HCEC 1CT (cell line): ENCODE data around the gene SH3YL1.
A peak's percentile ranks its signal among the peaks of the same experiment; 100 is the strongest.

Source experiments
- DNase-seq: peaks from one replicate; pipeline ENCODE4 v3.0.0-alpha.2; 2017

SH3YL1 gene

DNA sequence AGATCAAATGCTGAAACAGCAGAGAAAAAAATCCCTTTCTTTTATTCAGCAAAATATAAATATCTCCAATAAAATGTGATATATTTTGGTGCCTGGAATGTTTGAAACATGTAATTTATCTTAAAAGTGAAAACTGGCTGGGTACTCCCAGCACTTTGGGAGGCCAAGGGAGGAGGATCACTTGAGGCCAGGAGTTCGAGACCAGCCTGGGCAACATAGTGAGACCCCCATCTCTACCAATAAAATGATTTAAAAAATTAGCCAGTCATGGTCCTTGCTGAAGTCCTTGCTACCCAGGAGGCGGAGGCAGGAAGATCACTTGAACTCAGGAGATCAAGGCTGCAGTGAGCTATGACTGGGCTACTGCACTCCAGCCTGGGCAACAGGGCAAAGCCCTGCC, 8.6 kb downstream of the SH3YL1 start:
- DNase-seq, result no peak

DNA sequence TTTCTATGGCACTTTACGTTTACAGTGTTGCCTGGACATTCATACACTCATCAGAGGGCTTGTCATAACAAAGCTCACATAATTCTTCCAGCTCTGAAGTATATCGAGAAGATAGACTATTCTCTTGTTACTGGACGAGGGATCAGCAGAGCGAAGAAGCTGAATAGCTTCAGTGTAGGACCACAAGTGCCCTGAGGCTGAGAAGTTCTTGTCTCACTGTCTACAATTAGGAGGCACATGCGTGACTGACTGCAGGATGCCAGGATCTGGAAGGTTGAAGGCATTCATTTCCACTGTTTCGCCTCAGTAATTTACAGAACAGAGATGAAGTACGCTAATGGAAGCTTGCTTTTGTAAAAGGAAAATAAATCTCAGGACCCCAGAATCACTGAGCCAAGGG, 9.6 kb downstream of the SH3YL1 start:
- no peak for DNase-seq

DNA sequence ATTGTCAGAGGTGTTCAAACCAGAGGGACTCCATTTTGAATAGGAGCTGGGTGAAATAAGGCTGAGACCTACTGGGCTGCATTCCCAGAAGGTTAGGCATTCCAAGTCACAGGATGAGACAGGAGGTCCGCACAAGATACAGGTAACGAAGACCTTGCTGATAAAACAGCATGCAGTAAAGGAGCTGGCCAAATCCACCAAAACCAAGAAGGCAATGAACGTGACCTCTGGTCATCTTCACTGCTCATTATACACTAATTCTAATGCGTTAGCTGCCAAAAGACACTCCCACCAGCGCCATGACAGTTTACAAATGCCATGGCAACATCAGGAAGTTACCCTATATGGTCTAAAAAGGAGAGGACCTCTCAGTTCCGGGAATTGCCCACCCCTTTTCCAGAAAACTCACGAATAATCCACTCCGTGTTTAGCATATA, 10.6 kb downstream of the SH3YL1 start:
- no peak for DNase-seq

DNA sequence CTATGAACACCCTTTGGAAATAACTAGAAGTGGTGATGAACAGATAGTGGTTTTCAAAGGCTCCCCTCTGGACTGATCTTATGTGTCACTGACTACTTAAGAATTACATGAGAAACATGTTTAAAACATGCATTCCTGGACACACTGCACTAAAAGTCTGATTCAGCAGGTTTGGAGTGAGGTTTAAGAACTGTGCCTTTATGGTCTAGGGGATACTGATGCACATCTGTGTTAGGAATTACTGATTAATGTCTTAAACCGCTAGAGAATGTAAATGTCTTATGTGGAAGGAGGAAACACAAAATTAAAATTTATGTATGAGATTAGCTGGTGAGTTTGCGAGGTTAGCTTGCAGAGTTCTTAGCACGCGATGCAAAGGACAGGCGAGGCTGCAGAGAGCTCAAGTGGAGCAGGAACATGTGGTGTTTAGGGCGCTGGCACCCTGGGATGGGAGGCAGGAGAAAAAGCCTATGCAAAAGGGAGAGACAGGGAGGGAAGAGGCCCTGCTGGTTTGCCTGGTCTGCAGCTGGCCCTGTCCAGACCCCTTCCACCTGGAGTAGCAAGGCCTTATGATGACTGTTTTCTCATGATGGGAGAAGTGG, 11.7 kb downstream of the SH3YL1 start:
- DNase-seq, result no peak

DNA sequence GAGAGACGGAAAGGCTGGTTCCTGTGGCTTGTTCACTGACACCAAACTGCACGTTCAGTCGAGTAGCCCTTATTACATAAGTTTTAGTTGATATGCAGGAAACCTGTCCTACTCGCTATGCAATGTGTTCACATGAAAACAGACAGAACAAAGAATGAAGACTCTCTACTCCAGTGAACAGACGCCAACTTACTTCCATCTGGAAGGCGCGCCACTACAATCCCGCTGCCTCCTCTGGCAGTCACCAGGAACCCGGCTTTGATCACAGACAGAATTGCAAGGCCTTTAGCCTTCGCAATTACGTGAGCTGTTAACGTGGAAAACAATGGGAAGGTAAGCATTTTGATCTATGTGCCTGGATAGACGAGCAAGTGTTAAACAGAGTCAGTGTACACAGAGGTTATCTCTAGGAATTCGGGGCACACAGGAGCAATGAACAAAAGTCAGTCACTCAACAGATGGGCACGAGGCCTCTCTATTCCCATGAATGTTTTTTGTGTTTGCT, 14.2 kb downstream of the SH3YL1 start:
- DNase-seq, result no peak

DNA sequence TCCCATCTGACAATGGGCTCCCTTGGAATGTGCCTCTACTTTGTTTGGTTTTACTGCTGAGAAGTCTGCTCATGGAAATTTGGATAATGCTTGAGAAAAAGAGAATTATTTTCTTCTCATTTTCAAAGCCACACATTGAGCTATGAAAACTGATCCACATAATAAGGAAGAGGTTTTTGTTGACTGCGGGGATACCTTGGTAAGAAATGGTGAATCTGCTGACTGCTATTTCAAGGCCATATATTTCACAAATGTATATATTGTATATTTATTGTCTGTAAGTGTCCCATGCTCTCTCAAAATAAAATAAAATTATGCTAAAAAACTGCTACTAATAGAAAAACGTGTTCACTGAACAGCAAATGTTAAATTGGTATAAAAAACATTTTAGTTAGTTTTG, 15.1 kb downstream of the SH3YL1 start:
- DNase-seq, result no peak

DNA sequence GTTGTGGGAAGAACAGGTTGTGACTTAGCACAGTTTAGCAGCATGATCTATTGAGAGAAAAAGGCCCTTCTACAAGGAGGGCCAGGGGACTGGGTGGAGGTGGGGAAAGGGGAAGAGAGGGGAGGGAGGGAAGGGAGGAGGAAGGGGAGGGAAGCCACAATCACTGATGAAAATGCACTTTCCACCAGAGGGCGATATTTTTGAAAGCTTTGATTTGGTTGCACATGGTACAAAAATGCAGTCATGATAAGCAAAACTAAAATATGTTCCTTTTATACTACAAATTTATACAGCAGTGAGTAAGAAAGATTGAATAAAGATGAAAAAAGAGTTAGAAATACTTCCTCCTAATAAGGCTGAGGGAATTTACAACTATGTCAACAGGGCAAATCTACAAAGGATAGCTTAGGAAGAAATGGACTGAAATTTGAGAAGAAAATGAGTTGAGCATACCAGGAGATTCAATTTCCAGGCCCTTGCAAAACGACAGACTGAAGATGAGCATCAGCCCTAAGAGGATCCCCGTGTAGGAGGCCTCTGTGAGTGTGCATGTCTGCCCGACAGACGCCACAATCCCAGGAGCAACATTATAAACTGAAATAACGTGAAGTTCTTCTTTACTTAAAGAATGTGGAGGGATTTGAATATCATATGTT, 17.2 kb downstream of the SH3YL1 start:
- peak; percentile 66 for DNase-seq

DNA sequence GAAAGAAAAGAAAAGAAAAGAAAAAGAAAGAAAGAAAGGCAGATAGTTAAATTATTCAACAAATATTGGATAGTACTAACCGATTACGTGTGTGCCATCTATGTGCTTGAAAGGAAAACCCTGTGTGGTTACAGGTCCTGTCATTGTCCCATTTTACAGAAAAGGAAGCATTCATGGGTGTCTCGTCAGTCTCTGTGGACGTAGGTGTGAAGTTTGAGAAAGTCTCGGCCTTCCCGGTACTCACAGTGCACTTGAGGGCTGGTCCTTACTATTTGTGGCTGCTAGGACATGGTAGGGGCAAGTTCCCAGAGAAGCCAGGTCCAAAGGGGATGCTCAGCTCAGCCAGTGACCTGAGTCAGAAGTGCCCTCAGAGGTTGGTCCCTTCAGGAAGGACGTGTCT, 19.3 kb downstream of the SH3YL1 start:
- DNase-seq, result no peak

DNA sequence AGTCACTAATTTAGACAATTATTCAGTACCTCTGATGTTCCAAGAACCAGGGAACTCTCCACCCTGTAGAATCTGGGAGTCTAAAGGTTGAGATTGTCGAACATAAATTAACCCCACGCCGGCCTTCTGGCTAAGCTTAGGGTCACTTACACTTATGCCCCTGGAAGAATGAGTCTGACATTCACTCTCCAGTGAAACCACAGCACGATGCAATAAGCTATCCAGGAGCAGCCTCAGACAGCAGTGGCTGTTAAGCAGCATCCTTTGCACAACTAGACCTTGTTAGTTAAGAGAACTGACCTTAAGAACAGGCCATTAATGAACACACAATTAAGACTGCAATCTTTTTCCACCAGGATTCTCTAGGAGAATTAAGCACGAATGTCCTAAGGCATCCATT, 25.0 kb downstream of the SH3YL1 start:
- no peak for DNase-seq

DNA sequence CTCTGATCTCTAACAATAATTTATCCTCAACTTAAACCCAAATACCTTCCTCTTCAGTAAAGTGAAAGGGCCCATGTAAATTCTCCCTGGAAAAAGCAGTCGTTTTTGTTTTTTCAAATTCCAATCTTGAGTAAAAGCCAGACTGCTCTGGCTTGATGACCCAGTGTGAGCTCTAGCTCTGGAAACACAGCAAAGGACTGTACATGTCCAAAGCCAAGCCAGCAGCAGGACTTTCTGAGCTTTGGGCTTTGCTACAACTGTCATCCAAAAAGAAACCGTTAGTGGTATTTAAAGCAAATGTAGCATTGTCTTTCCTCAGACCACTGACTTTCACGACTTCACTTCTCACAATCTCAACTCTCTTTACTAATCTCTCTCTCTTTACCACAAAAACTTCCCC, 25.4 kb downstream of the SH3YL1 start:
- no peak for DNase-seq

DNA sequence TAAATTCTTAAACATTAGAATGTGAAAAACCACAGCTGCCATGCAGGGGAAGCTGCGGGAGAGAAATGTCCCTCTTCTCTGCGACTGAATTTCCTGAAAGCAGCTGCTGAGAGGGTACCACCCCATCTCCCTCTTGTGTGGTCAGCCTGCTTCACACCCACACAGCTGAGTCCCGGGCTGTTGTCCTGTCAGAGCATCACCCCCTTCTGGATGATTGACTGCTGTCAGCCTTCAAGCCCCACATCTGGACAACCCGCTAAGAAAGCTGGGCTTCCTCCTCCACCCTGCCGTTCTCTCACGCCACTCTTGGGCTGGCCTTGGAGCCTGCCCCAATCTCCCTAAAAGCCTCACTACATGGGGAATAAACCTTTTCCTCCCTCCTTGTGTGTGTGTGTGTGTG, 26.0 kb downstream of the SH3YL1 start:
- no peak for DNase-seq

DNA sequence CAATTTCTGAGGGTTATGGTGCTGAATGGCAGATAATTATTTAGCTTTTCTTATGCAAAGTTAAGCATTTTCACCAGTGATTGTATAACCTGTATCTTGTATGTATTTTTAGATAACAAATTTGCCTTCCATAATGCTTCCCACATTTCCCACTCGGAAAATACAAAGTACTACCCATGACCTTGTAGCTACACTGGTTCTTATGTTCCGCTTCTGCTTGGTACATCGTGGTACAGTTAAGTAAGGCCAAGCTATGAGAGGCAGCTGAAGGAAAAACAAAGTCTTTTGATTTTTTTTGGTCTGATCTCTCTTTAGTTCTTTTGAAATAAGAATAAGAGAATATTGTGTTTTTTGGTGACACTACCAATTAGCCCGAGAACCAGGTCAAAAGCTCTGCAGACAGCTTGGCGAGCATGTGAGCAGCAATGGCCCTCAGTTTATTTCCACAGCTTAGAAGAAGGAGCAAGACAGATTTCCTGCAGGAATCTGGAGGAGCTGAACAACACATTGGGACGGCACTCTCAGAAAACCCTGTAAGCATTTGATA, 26.8 kb downstream of the SH3YL1 start:
- no peak for DNase-seq

DNA sequence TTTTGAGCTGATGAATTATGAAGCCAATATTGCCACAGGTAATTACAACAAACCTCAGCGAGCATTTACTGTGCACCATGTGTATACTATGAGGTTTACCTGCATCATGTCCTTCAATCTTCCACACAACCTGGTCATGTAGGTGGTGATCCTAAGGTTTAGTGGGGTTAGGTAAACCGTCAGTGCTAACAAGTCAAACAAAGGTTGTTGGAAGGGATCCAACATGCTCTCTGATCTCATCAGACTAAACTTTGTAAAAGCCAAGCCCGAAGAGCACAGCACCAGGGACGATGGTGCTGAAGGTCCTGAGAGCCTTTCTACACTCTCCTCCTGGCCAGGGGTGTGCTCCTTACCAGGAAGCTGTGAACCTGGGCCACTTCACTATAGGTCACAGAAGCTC, 29.4 kb downstream of the SH3YL1 start:
- no peak for DNase-seq

DNA sequence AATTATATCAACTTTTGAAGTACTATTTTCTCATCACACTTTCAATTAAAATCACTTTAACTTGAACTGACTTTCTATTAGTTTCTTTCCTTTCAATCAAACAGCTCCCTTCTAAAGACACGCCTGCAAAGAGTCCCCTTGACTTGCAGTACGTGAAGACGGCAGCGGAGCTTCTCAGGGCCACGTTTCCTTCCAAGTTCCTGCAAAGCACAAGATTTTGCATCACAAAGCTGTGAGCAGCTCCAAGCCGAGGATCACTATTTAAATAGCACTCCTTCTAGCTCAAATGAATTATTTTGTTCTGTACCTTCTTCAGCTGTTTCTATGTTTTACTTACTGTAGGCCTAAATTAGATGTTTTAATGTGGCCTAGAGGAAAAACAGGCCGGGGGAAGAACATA, 30.8 kb downstream of the SH3YL1 start:
- no peak for DNase-seq

DNA sequence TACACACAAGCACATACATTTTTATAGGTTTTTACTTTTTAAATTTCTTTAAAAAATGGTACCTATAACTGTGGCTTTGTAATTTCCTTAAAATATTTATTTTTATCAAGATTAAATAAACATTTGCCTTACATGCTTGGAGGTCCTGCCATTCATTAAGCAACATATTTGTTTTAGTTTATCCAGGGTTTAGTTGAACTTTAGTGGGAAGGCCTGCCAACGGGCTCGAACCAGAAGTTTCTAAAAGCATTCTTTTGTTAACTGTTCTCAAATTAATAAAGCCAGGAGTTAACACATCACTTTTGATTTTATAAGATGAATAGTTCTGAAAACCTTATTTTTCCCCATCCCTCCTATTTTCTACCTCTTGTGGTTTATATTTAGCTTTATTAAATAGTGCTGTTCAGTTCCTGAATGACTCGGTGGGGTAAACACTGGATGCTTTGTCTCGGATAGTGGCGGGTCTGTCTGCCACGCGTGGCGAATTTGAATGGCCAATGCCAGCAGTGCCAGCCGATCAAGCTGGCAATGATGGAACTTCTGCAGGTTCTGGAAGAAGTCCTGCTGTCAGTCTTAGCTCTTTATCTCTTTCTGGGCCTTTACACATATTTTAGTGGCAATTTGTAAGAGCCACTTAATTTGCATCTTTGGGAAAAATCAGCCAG, 32.2 kb downstream of the SH3YL1 start:
- DNase-seq, result no peak

DNA sequence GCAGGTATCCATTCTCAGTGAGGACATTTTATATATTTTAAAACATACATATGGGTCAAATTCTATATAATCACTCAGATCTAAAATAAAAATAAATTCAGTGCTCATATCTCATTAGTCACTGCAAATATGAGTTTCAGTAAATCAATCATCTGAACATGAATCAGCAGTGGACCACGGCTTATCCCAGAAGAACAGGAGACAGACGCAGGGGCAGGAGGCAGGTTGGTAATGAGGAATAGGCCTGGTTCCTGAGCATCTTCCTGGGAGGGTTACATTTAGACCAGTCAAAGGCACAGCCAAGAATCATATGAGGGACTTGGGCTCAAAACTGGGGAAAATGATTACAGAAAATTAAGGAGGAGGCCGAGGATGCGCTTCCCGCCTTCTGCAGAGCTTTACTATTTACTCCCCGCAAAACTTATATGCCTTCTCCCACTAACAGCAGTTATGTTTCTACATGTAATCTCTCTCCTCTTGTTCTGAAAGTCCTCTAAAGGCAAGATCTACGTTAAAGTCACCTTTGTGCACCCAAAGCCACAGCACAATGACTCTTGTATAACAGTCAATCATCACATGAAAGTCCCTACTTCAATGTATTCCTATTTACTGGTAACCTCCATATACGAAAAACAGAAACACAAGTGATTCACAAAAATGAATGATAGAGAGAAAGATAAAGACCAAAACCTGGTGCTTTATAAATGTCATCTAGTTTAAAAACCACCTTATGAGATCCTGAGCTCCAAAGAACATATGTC, 35.1 kb downstream of the SH3YL1 start:
- DNase-seq, result no peak

DNA sequence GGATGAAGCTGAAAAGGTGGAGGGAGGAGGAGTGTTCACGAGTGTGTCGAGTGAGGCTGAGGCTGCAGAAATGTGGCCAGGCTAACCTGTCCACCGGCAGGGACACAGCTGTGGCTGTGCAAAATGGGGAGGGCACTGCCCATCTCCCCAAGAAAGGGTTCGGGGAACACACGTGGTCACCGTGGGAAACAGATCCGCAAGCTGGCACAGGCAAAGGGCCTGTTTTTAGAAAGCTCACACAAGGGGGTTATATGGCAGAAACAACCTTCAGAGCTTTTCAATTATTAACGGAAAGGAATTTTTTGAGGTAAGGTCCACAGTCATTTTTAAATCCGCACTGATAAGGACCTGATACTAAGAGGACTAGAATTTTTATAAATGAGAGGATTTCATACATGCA, 35.7 kb downstream of the SH3YL1 start:
- no peak for DNase-seq

DNA sequence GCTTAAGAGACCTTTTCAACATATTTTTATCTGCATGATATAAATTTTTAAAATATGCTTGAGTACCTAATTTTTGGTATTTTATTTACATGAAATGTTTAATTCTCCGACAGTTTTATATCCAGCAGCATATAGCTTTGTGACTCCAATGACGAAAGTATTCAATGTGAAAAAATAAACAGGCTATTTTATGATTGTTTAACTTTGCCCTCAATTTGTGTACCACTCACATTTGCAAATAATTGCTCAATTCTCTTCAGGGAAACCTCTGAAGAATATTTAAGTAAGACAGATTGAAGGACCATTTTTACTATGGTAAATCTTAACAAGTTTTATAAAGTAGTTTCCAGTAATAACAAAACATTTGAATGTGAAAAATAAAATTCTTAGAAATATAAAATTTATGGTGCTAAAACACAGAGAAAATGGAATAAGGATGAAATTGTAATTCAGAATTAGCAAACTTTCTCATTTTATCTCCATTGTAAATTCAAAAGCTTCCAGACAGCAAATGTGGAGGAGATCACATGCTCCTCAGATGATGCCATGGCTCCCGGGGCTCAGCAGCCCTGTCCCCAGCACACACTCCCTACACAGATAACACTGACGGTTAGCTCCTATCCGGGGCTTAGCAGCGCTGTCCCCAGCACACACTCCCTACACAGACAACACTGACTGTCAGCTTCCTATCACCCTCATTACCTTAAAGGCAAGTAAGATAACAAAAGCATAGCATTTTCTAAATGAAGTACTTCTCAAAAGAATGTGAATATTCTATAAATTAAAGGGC, 39.7 kb downstream of the SH3YL1 start:
- DNase-seq, result no peak

DNA sequence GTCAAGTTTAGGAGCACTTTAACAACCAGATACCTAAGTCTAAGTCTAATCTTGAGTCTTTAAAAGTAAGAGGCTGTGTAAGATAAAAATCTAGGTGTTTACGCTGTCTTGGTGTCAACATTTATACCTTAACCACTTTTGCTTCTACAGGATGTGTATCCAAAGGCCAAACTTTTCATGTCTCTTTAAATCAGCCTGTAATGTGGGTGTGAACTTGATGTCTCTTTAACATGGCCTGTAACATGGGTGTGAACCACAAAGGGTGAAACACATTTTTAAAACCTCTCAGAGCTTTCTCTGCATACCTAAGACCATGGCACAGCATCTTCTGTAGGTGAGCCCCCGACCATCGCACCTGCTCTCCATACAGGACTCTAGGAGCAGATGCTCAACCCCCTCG, 40.4 kb downstream of the SH3YL1 start:
- DNase-seq, result no peak

DNA sequence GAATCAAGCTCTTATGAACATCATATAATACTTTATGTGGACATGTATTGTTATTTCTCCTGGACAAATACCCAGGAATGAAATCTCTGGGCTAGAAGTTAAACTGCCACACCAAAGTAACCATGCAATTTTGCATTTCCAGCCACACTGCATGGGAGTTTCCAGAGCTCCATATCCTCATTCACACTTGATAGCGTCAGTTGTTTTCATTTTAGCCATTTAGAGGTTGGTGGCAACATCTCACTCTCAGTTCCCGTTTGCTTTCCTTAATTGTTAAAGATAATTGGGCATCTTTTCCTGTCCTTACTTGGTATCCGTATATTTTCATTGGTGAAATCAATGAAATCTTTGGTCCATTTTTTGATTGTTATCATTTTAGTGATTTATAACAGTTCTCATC, 47.8 kb downstream of the SH3YL1 start:
- no peak for DNase-seq

DNA sequence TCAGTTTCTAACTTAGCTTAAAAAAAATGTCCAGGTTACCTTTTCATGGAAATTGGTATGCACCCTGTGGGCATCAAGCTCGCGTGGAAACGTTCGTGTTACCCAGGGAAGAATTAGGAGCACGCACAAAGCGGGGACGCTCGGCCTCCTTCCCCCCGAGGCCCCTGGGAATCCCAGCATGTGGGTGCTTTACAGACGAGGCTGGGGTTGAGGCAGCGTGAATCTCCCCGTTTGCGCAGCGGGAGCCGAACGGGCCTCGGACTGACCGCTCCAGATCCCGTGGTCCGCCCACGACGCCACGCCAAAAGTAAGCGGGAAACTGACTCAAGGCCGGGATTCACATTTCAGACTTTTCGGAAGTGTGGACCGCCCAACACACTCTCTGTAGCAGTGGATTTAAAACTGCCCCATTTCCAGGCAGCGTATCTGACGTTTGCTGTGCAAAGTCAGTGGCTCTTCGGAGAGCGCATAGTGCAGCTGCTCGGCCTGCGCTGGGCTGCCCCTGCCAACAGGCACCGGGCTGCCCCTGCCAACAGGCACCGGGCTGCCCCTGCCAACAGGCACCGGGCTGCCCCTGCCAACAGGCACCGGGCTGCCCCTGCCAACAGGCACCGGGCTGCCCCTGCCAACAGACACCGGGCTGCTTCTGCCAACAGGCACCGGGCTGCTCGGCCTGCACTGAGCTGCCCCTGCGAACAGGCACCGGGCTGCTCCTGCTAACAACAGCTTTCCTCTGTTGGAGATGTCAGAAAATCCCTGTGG, 49.7 kb downstream of the SH3YL1 start:
- DNase-seq, result no peak
